Activated T-cell treated with anti-CD3 and anti-CD28 coated beads, Interleukin-2, amount 50 U/mL, for 4 hours (primary cell): ENCODE results near the gene TENM4. TPM values are rescaled to one million over a fixed set of nuclear protein-coding genes. Genes with fewer than 3 reads are reported as not detected.
A peak's percentile ranks its signal among the peaks of the same experiment; 100 is the strongest.

Experiments used
- ATAC-seq, 2 donors: fragments of 200-7000 bp; cut with Tn5 transposase; one replicate each; pipeline ENCODE4 v1.10.0; 2021
- DNase-seq: peaks from one replicate; pipeline ENCODE4 v3.0.0-alpha.2; 2020
- H3K27me3 Mint-ChIP-seq: one replicate; pipeline ENCODE4 v1.8.0; 2021; ENCODE audit warnings: low read depth, mixed read lengths
- H3K36me3 Mint-ChIP-seq: one replicate; pipeline ENCODE4 v1.8.0; 2022; ENCODE audit warnings: mixed read lengths; ENCODE audit not compliant: insufficient read depth
- H3K4me1 Mint-ChIP-seq: one replicate; pipeline ENCODE4 v1.8.0; 2021; ENCODE audit warnings: low read depth, mixed read lengths
- H3K4me3 Mint-ChIP-seq: one replicate; pipeline ENCODE4 v1.8.0; 2021; ENCODE audit warnings: mild to moderate bottlenecking, moderate library complexity, mixed read lengths
- H3K9me3 Mint-ChIP-seq: one replicate; pipeline ENCODE4 v1.8.0; 2021; ENCODE audit warnings: mixed read lengths
- total RNA-seq, 3 donors: library from RNA; stranded (reverse); gene quantifications; one replicate each; pipeline ENCODE4 v1.2.1, GENCODE V29; 2021

Gene TENM4
- total RNA-seq, 3 donors from 2014 or later = 0.10 to 0.30 TPM; not detected in 1

DNA sequence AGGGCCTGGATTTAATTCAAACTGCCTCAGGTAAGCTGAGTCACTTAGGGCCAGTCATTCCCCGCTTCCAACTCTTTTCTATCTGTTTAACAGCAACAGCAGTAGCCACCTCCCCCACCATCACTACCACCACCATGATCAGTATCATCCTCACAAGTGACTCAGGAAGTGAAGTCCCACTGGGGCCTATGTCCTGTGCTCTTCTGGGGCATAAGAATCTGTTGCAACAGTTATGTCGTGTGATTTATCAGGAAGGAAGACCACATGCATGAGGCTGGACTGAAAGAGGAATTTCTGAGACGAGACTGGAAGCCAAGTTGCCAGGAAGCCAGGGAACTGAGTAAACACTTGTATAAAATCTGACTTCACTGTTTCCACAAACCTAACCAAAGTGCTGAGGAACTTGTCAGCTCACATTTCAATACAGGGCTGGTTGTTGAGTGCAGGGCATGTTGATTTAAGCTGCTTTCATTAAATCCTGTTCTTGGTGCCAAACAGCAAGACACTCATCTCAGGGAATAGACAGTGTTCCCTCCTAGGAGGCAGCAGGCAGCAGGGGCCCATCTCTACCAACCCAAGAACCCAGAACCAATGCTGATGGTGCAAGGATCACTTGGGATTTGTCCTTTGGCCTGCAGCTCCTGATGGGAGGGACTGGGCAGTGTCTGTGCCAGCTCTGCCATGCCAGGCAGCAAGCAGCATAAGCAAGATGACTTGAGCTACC is 639.5 kb downstream of the TENM4 start:
- Mint-ChIP-seq H3K4me3 (no peak overlapping the region), H3K27me3 (no peaks in the 10 kb centered on the region), H3K9me3 (no peaks in the 10 kb centered on the region), H3K4me1 (no peaks in the 10 kb centered on the region), H3K36me3 (no peaks in the 10 kb centered on the region)
- DNase-seq = no peak
- ATAC-seq = peak in 1 of 2 donors; percentile 24

DNA sequence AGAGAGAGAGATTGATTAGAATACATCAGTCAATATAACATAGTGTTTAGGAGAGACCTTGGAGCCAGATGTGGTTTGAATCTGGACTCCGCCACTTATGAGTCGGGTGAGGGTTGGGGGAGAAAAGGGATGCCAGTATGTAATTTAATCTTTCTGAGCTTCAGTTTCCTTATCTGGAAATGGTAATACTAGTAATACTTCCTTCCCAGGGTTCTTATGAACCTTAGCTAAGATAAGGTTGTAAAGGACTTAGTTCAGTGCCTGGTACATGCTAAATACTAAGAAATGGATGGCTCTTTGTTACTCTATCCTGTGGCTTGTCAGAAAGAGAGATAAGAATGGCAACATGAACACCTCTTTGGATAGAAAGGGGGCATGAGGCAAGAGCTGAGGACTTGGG is 640.1 kb downstream of the TENM4 start:
- Mint-ChIP-seq H3K4me1 (no peaks in the 10 kb centered on the region), H3K9me3 (no peaks in the 10 kb centered on the region), H3K27me3 (no peaks in the 10 kb centered on the region), H3K36me3 (no peaks in the 10 kb centered on the region), H3K4me3 (no peak overlapping the region)
- DNase-seq (no peak), ATAC-seq (no peak)

GRCh38 chr11:78800096-78800690 is 640.6 kb downstream of the TENM4 start:
- H3K27me3 Mint-ChIP-seq = no peaks in the 10 kb centered on the region
- H3K4me1 Mint-ChIP-seq = no peaks in the 10 kb centered on the region
- H3K9me3 Mint-ChIP-seq = no peaks in the 10 kb centered on the region
- ATAC-seq (no peak), DNase-seq (no peak)
- H3K36me3 Mint-ChIP-seq = no peaks in the 10 kb centered on the region
- no peak overlapping the region for H3K4me3 Mint-ChIP-seq

DNA sequence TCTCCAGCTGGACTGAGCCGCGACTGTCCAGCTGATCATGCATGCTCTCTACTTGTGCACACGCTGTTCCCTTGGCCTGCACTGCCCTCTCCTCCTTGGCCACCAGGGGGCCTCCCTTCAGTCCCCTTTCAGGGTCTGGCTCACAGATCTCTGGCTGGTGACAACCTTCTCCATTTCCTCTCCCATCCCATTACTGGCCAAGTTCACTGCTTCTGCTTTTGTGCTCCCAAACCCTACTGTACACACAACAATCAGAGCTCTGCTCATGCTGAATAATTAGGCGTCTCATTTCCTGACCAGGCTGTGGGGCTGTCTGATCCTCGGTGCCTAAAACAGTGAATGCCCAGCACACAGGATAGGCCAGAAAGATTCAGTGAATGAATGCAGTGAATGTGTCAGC is 642.2 kb downstream of the TENM4 start:
- DNase-seq (no peak), ATAC-seq (peak in 1 of 2 donors; percentile 44)
- Mint-ChIP-seq H3K4me1 (no peaks in the 10 kb centered on the region), H3K9me3 (no peaks in the 10 kb centered on the region), H3K36me3 (no peaks in the 10 kb centered on the region), H3K27me3 (peaks cover 7% of the 10 kb centered on the region), H3K4me3 (no peak overlapping the region)

- ATAC-seq = no peak
- no peaks in the 10 kb centered on the region for H3K36me3 Mint-ChIP-seq
- no peaks in the 10 kb centered on the region for H3K4me1 Mint-ChIP-seq
- H3K4me3 Mint-ChIP-seq = no peak overlapping the region
- H3K9me3 Mint-ChIP-seq = no peaks in the 10 kb centered on the region
- H3K27me3 Mint-ChIP-seq = peaks cover 7% of the 10 kb centered on the region
- no peak for DNase-seq
Observed at GRCh38 chr11:78797559-78797958, 643.3 kb downstream of the TENM4 start.

GRCh38 chr11:78796956-78797355 is 643.9 kb downstream of the TENM4 start:
- Mint-ChIP-seq H3K9me3 (no peaks in the 10 kb centered on the region), H3K36me3 (no peaks in the 10 kb centered on the region), H3K4me3 (no peak overlapping the region), H3K27me3 (peaks cover 7% of the 10 kb centered on the region), H3K4me1 (no peaks in the 10 kb centered on the region)
- no peak for DNase-seq
- ATAC-seq = no peak

DNA sequence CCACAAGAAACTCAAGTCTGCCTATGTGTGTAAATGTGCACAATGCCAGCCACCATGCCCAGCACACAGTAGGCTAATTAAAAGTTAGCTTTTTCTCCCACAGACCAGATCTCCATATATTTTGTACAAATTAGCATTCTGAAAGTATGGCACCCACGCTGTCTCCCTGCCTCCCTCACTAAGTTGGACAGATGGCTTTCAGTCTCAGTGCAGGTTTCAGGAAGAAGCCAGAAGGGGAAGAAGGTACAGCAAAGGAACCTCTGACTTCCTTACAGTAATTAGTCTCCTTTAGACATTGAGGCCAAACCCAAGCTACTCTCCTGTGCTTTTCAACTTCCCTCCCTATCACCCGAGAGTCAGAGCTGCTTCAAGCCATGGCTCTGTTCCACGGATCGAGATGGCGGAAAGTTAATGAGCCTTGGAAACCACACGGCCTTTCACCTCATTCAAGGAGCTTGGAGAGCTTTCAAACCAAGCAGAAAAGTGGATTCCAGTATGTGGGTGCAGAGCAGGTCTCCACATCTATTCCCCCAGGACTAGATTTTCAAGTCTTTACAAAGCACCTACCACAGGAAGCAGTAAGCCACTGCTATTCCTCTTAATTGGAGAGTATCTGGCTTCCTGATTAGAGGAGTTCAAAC is 645.1 kb downstream of the TENM4 start:
- Mint-ChIP-seq H3K4me1 (no peaks in the 10 kb centered on the region), H3K9me3 (no peaks in the 10 kb centered on the region), H3K4me3 (no peak overlapping the region), H3K27me3 (peaks cover 7% of the 10 kb centered on the region), H3K36me3 (no peaks in the 10 kb centered on the region)
- ATAC-seq (no peak), DNase-seq (no peak)

GRCh38 chr11:78791964-78792363 is 648.9 kb downstream of the TENM4 start:
- H3K4me1 Mint-ChIP-seq = no peaks in the 10 kb centered on the region
- ATAC-seq (no peak), DNase-seq (no peak)
- H3K4me3 Mint-ChIP-seq = no peak overlapping the region
- no peaks in the 10 kb centered on the region for H3K36me3 Mint-ChIP-seq
- no peaks in the 10 kb centered on the region for H3K9me3 Mint-ChIP-seq
- peaks cover 7% of the 10 kb centered on the region for H3K27me3 Mint-ChIP-seq

DNA sequence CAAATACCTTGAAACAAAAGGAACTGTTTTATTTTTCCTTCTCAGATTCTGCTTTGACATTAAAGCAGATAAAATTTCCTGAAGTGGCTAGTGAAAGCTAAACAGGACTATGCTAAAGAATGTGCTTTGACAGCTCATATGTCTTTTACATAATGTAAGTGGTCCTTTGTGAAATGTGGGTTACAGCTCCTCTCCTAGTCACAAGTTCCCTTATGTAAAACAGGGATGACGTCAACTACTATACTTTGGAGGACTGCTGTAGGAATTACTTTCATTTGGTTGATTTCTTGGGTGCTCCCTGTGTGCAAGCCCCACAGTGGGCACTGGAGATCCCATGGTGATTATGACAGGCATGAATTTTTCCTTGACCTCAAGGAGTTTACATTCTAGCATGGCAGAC is 649.6 kb downstream of the TENM4 start:
- Mint-ChIP-seq H3K4me3 (no peak overlapping the region), H3K9me3 (no peaks in the 10 kb centered on the region), H3K4me1 (no peaks in the 10 kb centered on the region), H3K27me3 (peaks cover 7% of the 10 kb centered on the region), H3K36me3 (no peaks in the 10 kb centered on the region)
- DNase-seq (no peak), ATAC-seq (no peak)

- Mint-ChIP-seq H3K27me3 (peaks cover 7% of the 10 kb centered on the region), H3K4me3 (no peak overlapping the region), H3K4me1 (no peaks in the 10 kb centered on the region), H3K36me3 (no peaks in the 10 kb centered on the region), H3K9me3 (no peaks in the 10 kb centered on the region)
- no peak for ATAC-seq
- no peak for DNase-seq
Observed at GRCh38 chr11:78790784-78791183, 650.0 kb downstream of the TENM4 start.

- H3K4me1 Mint-ChIP-seq = no peaks in the 10 kb centered on the region
- no peaks in the 10 kb centered on the region for H3K36me3 Mint-ChIP-seq
- H3K27me3 Mint-ChIP-seq = peaks cover 5% of the 10 kb centered on the region
- no peak overlapping the region for H3K4me3 Mint-ChIP-seq
- no peak for ATAC-seq
- no peaks in the 10 kb centered on the region for H3K9me3 Mint-ChIP-seq
- DNase-seq = no peak
Observed at GRCh38 chr11:78789375-78789774, 651.5 kb downstream of the TENM4 start.

- no peaks in the 10 kb centered on the region for H3K4me1 Mint-ChIP-seq
- no peaks in the 10 kb centered on the region for H3K27me3 Mint-ChIP-seq
- H3K36me3 Mint-ChIP-seq = no peaks in the 10 kb centered on the region
- no peaks in the 10 kb centered on the region for H3K9me3 Mint-ChIP-seq
- H3K4me3 Mint-ChIP-seq = no peak overlapping the region
- ATAC-seq (no peak), DNase-seq (no peak)
Observed at GRCh38 chr11:78788533-78788932, 652.3 kb downstream of the TENM4 start.

DNA sequence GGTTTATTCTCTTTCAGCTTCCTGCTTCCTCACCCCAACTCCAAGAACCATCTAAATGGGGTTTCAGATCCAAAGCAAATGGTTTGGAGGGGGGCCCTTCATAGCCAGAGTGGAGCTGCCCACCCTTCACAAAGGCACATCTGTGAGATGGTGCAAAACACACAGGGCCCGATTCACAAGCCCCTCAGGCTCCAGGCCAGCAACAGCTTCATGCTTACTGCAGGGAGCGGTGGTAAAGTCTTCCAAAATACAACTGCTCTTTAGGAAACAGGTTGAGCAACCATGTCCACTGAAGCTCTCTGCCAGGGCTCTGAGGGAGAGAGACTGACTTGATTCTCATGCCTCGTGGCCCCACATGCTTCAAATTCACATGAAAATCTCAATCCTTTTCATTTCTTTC is 653.1 kb downstream of the TENM4 start:
- H3K9me3 Mint-ChIP-seq = no peaks in the 10 kb centered on the region
- DNase-seq = no peak
- no peaks in the 10 kb centered on the region for H3K36me3 Mint-ChIP-seq
- no peak overlapping the region for H3K4me3 Mint-ChIP-seq
- no peaks in the 10 kb centered on the region for H3K4me1 Mint-ChIP-seq
- H3K27me3 Mint-ChIP-seq = no peaks in the 10 kb centered on the region
- no peak for ATAC-seq

DNA sequence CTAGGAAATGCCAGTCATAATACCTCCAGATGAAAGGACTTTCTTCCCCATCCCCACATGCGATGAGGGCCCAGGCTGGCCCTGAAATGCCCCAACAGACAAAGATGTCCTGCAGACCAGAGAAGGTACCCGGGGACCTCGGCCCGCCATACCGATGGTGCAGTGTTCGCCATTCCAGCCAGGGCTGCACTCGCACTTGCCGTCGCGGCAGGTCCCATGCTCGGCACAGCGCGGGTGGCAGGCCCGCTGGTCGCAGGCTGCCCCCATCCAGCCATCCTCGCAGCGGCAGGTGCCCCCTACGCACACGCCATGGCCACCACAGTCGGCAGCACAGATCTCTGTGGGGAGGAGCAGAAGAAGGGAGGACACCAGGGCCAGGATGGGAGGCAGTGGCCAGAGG is 654.1 kb downstream of the TENM4 start:
- no peak for DNase-seq
- no peaks in the 10 kb centered on the region for H3K9me3 Mint-ChIP-seq
- H3K27me3 Mint-ChIP-seq = no peaks in the 10 kb centered on the region
- ATAC-seq = no peak
- no peaks in the 10 kb centered on the region for H3K36me3 Mint-ChIP-seq
- no peaks in the 10 kb centered on the region for H3K4me1 Mint-ChIP-seq
- H3K4me3 Mint-ChIP-seq = no peak overlapping the region

DNA sequence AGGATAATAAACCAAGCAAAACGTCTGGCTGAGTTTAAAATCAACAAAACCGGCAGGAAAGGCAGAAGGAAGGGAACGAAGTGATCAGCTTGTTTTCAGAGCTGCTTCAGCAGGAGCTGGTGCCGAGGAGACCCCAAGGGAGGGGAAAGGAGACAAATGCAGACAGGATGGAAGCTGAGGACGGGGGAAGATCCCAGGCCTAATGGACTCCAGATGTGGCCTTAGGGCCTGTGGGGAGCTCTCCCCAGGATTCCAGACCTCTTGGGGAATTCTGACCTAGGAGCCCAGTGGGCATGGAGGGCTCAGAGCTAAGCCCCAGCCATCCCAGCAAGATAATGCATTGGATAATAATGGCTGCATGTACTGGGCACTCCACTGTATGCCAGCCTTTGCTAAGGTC is 654.7 kb downstream of the TENM4 start:
- H3K4me1 Mint-ChIP-seq = no peaks in the 10 kb centered on the region
- H3K36me3 Mint-ChIP-seq = no peaks in the 10 kb centered on the region
- ATAC-seq (no peak), DNase-seq (no peak)
- no peaks in the 10 kb centered on the region for H3K9me3 Mint-ChIP-seq
- H3K27me3 Mint-ChIP-seq = no peaks in the 10 kb centered on the region
- no peak overlapping the region for H3K4me3 Mint-ChIP-seq
